PC-3 (cell line): ENCODE data around the gene B3GNT4. TPM values are rescaled to one million over a fixed set of nuclear protein-coding genes. Genes with fewer than 3 reads are reported as not detected.
"Not testable (repeated sequence)": the region's sequence is repeated elsewhere in the genome, so short reads cannot be mapped to it uniquely, and the experiment has no call there.

Experiments used
- ATAC-seq: fragments of 200-7000 bp; cut with Tn5 transposase; 2 replicates; pipeline ENCODE4 v1.9.1; 2020; ENCODE audit warnings: mild to moderate bottlenecking, moderate library complexity
- BruUV-seq: library from RNA; stranded (reverse); fragments of 400-500 nt; replicated peaks from 2 replicates; lab custom pipeline; 2021; lab: Mats Ljungman, UMichigan
- CTCF ChIA-PET: fragments of 300-600 bp; sonication (Branson Sonifier 250); formaldehyde crosslinking; loops from one replicate; lab custom pipeline; 2022; ENCODE audit warnings: antibody characterized with exemption; lab: Charles Lee
- POLR2A ChIA-PET: fragments of 300-600 bp; sonication (Branson Sonifier 250); formaldehyde crosslinking; loops from one replicate; lab custom pipeline; 2022; ENCODE audit warnings: antibody characterized with exemption; ENCODE audit not compliant: unreplicated experiment; lab: Charles Lee
- DNase-seq: peaks from one replicate; pipeline ENCODE4 v3.0.0-alpha.2; 2015
- H2AFZ ChIP-seq: fragments of 300-600 bp; sonication (generic); 2 replicates; pipeline ENCODE4 v1.6.0; 2016; ENCODE audit warnings: antibody characterized with exemption, low read length
- H3F3A ChIP-seq: fragments of 300-600 bp; sonication (generic); one replicate; pipeline ENCODE4 v1.6.0; 2017; ENCODE audit warnings: antibody characterized with exemption, low read length, control low read depth, mild to moderate bottlenecking; ENCODE audit not compliant: unreplicated experiment
- H3K27ac ChIP-seq: fragments of 300-600 bp; sonication (generic); 2 replicates; pipeline ENCODE4 v1.5.1; 2016; ENCODE audit warnings: mild to moderate bottlenecking, low read length
- H3K27me3 ChIP-seq: fragments of 300-600 bp; sonication (generic); 2 replicates; pipeline ENCODE4 v1.6.1; 2016; ENCODE audit warnings: low read length, mixed read lengths
- H3K36me3 ChIP-seq: fragments of 300-600 bp; sonication (generic); 2 replicates; pipeline ENCODE4 v1.6.1; 2016; ENCODE audit warnings: low read depth, mixed run types, low read length, mixed read lengths
- H3K4me1 ChIP-seq: fragments of 300-600 bp; sonication (generic); 2 replicates; pipeline ENCODE4 v1.5.1; 2016; ENCODE audit warnings: low read length; ENCODE audit not compliant: insufficient read depth
- H3K4me2 ChIP-seq: fragments of 300-600 bp; sonication (generic); 2 replicates; pipeline ENCODE4 v1.6.0; 2016; ENCODE audit warnings: low read length
- H3K4me3 ChIP-seq: fragments of 300-600 bp; sonication (generic); 2 replicates; pipeline ENCODE4 v1.5.1; 2016; ENCODE audit warnings: mild to moderate bottlenecking, low read length, mixed read lengths
- H3K79me2 ChIP-seq: fragments of 300-600 bp; sonication (generic); 2 replicates; pipeline ENCODE4 v1.6.1; 2017; ENCODE audit warnings: low read length, mixed read lengths
- H3K9ac ChIP-seq: fragments of 300-600 bp; sonication (generic); 2 replicates; pipeline ENCODE4 v1.6.0; 2016; ENCODE audit warnings: mild to moderate bottlenecking, low read length
- H3K9me2 ChIP-seq: fragments of 300-600 bp; sonication (generic); replicated peaks from 2 replicates; pipeline ENCODE4 v1.6.1; 2016; ENCODE audit warnings: mixed run types, low read length, mixed read lengths
- H3K9me3 ChIP-seq: fragments of 300-600 bp; sonication (generic); 2 replicates; pipeline ENCODE4 v1.6.1; 2016; ENCODE audit warnings: low read length, mixed read lengths
- H4K20me1 ChIP-seq: fragments of 300-600 bp; sonication (generic); 2 replicates; pipeline ENCODE4 v1.6.1; 2016; ENCODE audit warnings: low read length, mixed read lengths
- EZH2 ChIP-seq: fragments of 300-600 bp; sonication (generic); IDR thresholded peaks from one replicate; pipeline ENCODE4 v1.6.1; 2017; ENCODE audit warnings: antibody characterized with exemption, mild to moderate bottlenecking, low read length; ENCODE audit not compliant: unreplicated experiment
- EZH2phosphoT487 ChIP-seq: fragments of 300-600 bp; sonication (generic); IDR thresholded peaks from 2 replicates; pipeline ENCODE4 v1.6.1; 2018; ENCODE audit warnings: mild to moderate bottlenecking, antibody characterized with exemption, low read length, borderline replicate concordance
- intact Hi-C: fragments of 100-400 bp; cut with micrococcal nuclease; formaldehyde crosslinking; loops from 2 replicates; pipeline ENCODE4 v1.9.0; 2023
- total RNA-seq: library from RNA; depleted of rRNA; stranded (reverse); fragments of >200 nt; gene quantifications from 2 replicates; pipeline ENCODE4 v1.2.3, GENCODE V29; 2014; rRNA removed
- TF ChIP-seq, protein P1 (sequence below): fragments of 300-600 bp; sonication (generic); conservative IDR thresholded peaks from 2 replicates; pipeline ENCODE4 v1.5.1; 2017; ENCODE audit warnings: antibody characterized with exemption, low read depth, mild to moderate bottlenecking, low read length

B3GNT4 gene
- total RNA-seq, 1 experiment from 2014 or later = 4.0 TPM

DNA sequence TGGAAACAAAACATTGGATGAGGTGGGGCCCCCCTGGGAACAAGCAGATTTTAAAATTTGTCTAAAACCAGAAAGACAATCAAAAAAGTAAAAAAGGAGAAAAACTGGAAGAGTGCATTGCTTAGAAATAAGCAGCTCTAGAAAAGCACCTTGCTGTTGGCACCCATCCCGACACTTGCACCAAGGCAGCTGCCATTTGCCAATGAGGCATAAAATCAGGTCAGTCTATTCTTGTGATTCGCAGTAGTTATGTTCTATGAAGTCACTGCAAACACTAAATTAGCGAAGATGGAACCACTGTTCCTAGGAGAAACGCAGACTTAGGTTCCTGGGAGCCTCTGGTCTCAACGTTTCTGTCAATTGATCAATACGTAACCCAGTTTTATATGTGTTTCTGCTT is 46.5 kb downstream of the B3GNT4 start:
- ATAC-seq (no peak), DNase-seq (no peak)
- Histone ChIP-seq H3K4me1 (no peaks in the 10 kb centered on the region), H3K9me3 (no peaks in the 10 kb centered on the region), H3F3A (no peaks in the 10 kb centered on the region), H3K36me3 (peaks cover 3% of the 10 kb centered on the region; the same call in 1 of the 2 replicates), H3K4me2 (no peak overlapping the region), H3K79me2 (no peaks in the 10 kb centered on the region), H2AFZ (no peak overlapping the region), H3K9ac (no peak overlapping the region), H3K27me3 (no peaks in the 10 kb centered on the region), H3K27ac (no peak overlapping the region), H3K4me3 (no peak overlapping the region), H3K9me2 (no peaks in the 10 kb centered on the region), H4K20me1 (no peaks in the 10 kb centered on the region)
- intact Hi-C loops = no loop called here
- ChIA-PET POLR2A (no interaction called here), CTCF (no interaction called here)
- TF ChIP-seq EZH2phosphoT487 (no peak), EZH2 (no peak)
- TF ChIP-seq, protein P1, sequence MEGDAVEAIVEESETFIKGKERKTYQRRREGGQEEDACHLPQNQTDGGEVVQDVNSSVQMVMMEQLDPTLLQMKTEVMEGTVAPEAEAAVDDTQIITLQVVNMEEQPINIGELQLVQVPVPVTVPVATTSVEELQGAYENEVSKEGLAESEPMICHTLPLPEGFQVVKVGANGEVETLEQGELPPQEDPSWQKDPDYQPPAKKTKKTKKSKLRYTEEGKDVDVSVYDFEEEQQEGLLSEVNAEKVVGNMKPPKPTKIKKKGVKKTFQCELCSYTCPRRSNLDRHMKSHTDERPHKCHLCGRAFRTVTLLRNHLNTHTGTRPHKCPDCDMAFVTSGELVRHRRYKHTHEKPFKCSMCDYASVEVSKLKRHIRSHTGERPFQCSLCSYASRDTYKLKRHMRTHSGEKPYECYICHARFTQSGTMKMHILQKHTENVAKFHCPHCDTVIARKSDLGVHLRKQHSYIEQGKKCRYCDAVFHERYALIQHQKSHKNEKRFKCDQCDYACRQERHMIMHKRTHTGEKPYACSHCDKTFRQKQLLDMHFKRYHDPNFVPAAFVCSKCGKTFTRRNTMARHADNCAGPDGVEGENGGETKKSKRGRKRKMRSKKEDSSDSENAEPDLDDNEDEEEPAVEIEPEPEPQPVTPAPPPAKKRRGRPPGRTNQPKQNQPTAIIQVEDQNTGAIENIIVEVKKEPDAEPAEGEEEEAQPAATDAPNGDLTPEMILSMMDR = no peak
- BruUV-seq = no TSS peak

- H3K9me3 ChIP-seq = no peaks in the 10 kb centered on the region
- peaks cover 3% of the 10 kb centered on the region; the same call in 1 of the 2 replicates for H3K36me3 ChIP-seq
- DNase-seq = no peak
- no peak overlapping the region for H3K9ac ChIP-seq
- ATAC-seq = no peak
- no peak overlapping the region for H3K27ac ChIP-seq
- intact Hi-C loops = no loop called here
- ChIA-PET CTCF (no interaction called here), POLR2A (no interaction called here)
- no peaks in the 10 kb centered on the region for H3K79me2 ChIP-seq
- TF ChIP-seq, protein P1 = no peak
- TF ChIP-seq EZH2phosphoT487 = no peak
- TF ChIP-seq EZH2 = no peak
- no peaks in the 10 kb centered on the region for H3K4me1 ChIP-seq
- no peak overlapping the region for H2AFZ ChIP-seq
- H3K27me3 ChIP-seq = no peaks in the 10 kb centered on the region
- no TSS peak for BruUV-seq
- H3K4me3 ChIP-seq = no peak overlapping the region
- no peak overlapping the region for H3K4me2 ChIP-seq
- H3K9me2 ChIP-seq = no peaks in the 10 kb centered on the region
- H3F3A ChIP-seq = no peaks in the 10 kb centered on the region
- H4K20me1 ChIP-seq = no peaks in the 10 kb centered on the region
Observed at GRCh38 chr12:122250536-122250935, 47.0 kb downstream of the B3GNT4 start.

DNA sequence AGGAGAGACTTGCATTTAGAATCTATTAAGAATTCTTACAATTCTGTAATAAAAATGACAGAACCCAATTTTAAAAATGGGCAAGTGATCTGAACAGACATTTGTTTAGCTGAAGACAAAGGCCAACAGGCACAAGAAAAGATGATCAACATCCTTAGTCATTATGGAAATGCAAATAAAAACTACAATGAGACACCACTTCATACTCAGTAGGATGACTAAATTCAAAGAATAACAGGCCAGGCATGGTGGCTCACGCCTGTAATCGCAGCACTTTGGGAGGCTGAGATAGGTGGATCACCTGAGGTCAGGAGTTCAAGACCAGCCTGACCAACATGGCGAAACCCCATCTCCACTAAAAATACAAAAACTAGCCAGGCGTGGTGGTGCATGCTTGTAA is 55.0 kb downstream of the B3GNT4 start:
- H3K27me3 ChIP-seq, H2AFZ ChIP-seq, POLR2A ChIA-PET, CTCF ChIA-PET, H3K4me1 ChIP-seq, H3F3A ChIP-seq, H3K4me2 ChIP-seq, BruUV-seq, H3K4me3 ChIP-seq, H3K79me2 ChIP-seq, H3K9ac ChIP-seq, H3K9me2 ChIP-seq, intact Hi-C loops, H4K20me1 ChIP-seq, H3K9me3 ChIP-seq: not testable (repeated sequence)
- Histone ChIP-seq H3K27ac (0 out of 2 replicates have a peak overlapping the region, but pooled peaks have one; percentile 15), H3K36me3 (peaks cover 23% of the 10 kb centered on the region)
- DNase-seq (peak; percentile 38), ATAC-seq (peak; percentile 62)

Other genes starting within 250 kb of the B3GNT4 start
- gene BCL7A, start 181.8 kb upstream of the B3GNT4 start, total RNA-seq = 31.6 and 32.5 TPM in 2 replicates
- 16.7 and 21.8 TPM in 2 replicates for gene MLXIP, start 125.0 kb upstream of the B3GNT4 start, total RNA-seq
- gene IL31, start 29.5 kb upstream of the B3GNT4 start, total RNA-seq = not detected in 2 replicates
- gene LRRC43, start 20.6 kb upstream of the B3GNT4 start, total RNA-seq = 0.66 TPM in 1 of 2 replicates, not detected in the other
- 97.6 and 112 TPM in 2 replicates for gene DIABLO, start 22.3 kb downstream of the B3GNT4 start, total RNA-seq
- 22.2 and 40.8 TPM in 2 replicates for gene VPS33A, start 62.8 kb downstream of the B3GNT4 start, total RNA-seq
- gene CLIP1, start 219.0 kb downstream of the B3GNT4 start, total RNA-seq = 46.4 and 57.9 TPM in 2 replicates